OCI-LY7 (cell line): ENCODE data around the gene G2E3. TPM values are rescaled to one million over a fixed set of nuclear protein-coding genes. Genes with fewer than 3 reads are reported as not detected.

Source experiments
- BruUV-seq: library from RNA; stranded (reverse); fragments of 400-500 nt; replicated peaks from 2 replicates; lab custom pipeline; 2021; lab: Mats Ljungman, UMichigan
- CTCF ChIA-PET: fragments of 300-600 bp; sonication (Branson Sonifier 250); formaldehyde crosslinking; loops from one replicate; lab custom pipeline; 2022; ENCODE audit warnings: antibody characterized with exemption; ENCODE audit not compliant: unreplicated experiment; lab: Charles Lee
- POLR2A ChIA-PET: fragments of 300-600 bp; sonication (Branson Sonifier 250); formaldehyde crosslinking; loops from one replicate; lab custom pipeline; 2022; ENCODE audit warnings: antibody characterized with exemption; lab: Charles Lee
- DNase-seq: peaks from one replicate; pipeline ENCODE4 v3.0.0-alpha.2; 2015; ENCODE audit warnings: low spot score
- H2AFZ ChIP-seq: fragments of 200-600 bp; sonication (generic), shearing (Covaris generic); 2 replicates; pipeline ENCODE4 v1.6.1; 2014; ENCODE audit warnings: mild to moderate bottlenecking, antibody characterized with exemption, low read length, moderate library complexity
- H3K27ac ChIP-seq: fragments of 200-600 bp; sonication (generic); 2 replicates; pipeline ENCODE4 v1.5.1; 2014; ENCODE audit warnings: mixed run types, low read depth, mild to moderate bottlenecking, moderate library complexity, low read length, inconsistent platforms; ENCODE audit not compliant: poor library complexity, severe bottlenecking
- H3K36me3 ChIP-seq: fragments of 200-600 bp; sonication (generic); 2 replicates; pipeline ENCODE4 v1.6.1; 2014; ENCODE audit warnings: mild to moderate bottlenecking, antibody characterized with exemption, low read length, moderate library complexity, mixed read lengths; ENCODE audit not compliant: insufficient read depth
- H3K4me1 ChIP-seq: fragments of 200-600 bp; sonication (generic); 2 replicates; pipeline ENCODE4 v1.5.1; 2014; ENCODE audit warnings: mild to moderate bottlenecking, low read length; ENCODE audit not compliant: insufficient read depth, poor library complexity, severe bottlenecking
- H3K4me2 ChIP-seq: fragments of 200-600 bp; sonication (generic); 2 replicates; pipeline ENCODE4 v1.6.1; 2014; ENCODE audit warnings: mild to moderate bottlenecking, low read length
- H3K4me3 ChIP-seq: fragments of 200-600 bp; sonication (generic); 2 replicates; pipeline ENCODE4 v1.5.1; 2014; ENCODE audit warnings: mild to moderate bottlenecking, low read depth, low read length; ENCODE audit not compliant: poor library complexity, severe bottlenecking
- H3K79me2 ChIP-seq: fragments of 200-600 bp; sonication (generic); 2 replicates; pipeline ENCODE4 v1.6.1; 2016; ENCODE audit warnings: low read depth, mild to moderate bottlenecking, low read length, moderate library complexity, mixed read lengths; ENCODE audit not compliant: insufficient read depth
- H3K9me2 ChIP-seq: fragments of 200-600 bp; sonication (generic); 2 replicates; pipeline ENCODE4 v1.6.1; 2016; ENCODE audit warnings: mild to moderate bottlenecking, low read length, mixed read lengths; ENCODE audit not compliant: insufficient read depth
- H3K9me3 ChIP-seq: fragments of 200-600 bp; sonication (generic); 2 replicates; pipeline ENCODE4 v1.6.1; 2014; ENCODE audit warnings: mild to moderate bottlenecking, mixed run types, low read length, mixed read lengths
- H4K20me1 ChIP-seq: fragments of 200-600 bp; sonication (generic); 2 replicates; pipeline ENCODE4 v1.6.1; 2014; ENCODE audit warnings: mild to moderate bottlenecking, antibody characterized with exemption, low read length, moderate library complexity, mixed read lengths; ENCODE audit not compliant: insufficient read depth
- CTCF ChIP-seq: fragments of 200-600 bp; sonication (generic); conservative IDR thresholded peaks from 2 replicates; pipeline ENCODE4 v1.5.1; 2014; ENCODE audit warnings: mild to moderate bottlenecking, antibody characterized with exemption, low read length, moderate library complexity, mixed read lengths
- EZH2phosphoT487 ChIP-seq: fragments of 200-600 bp; sonication (generic); IDR thresholded peaks from 2 replicates; pipeline ENCODE4 v1.6.1; 2018; ENCODE audit warnings: low read depth, borderline replicate concordance, mild to moderate bottlenecking, mixed run types, antibody characterized with exemption, low read length, moderate library complexity, mixed read lengths
- intact Hi-C: fragments of 100-400 bp; cut with micrococcal nuclease; formaldehyde crosslinking; loops from one replicate; pipeline ENCODE4 v1.10.0; 2022; ENCODE audit not compliant: unreplicated experiment
- total RNA-seq, 2 experiments: library from RNA; depleted of rRNA in 1 of 2; stranded (reverse); fragments of >200 nt in 1 of 2; shearing (Covaris generic) in 1 of 2; gene quantifications; 2 replicates each; pipeline ENCODE4 v1.2.3, GENCODE V29; 2014 to 2022

The G2E3 gene
- total RNA-seq, 2 experiments from 2014 or later, result 22.3 to 43.9 TPM

GRCh38 chr14:30584058-30584630, 25.2 kb downstream of the G2E3 start:
- Histone ChIP-seq H3K4me1 (no peaks in the 10 kb centered on the region), H3K4me2 (no peak overlapping the region), H3K36me3 (peaks cover 90% of the 10 kb centered on the region), H3K9me2 (no peaks in the 10 kb centered on the region), H3K9me3 (peaks cover 13% of the 10 kb centered on the region; the same call in 1 of the 2 replicates), H2AFZ (no peak overlapping the region), H3K4me3 (no peak overlapping the region), H3K27ac (no peak overlapping the region), H3K79me2 (peaks cover 95% of the 10 kb centered on the region), H4K20me1 (no peaks in the 10 kb centered on the region)
- CTCF ChIA-PET, result no interaction called here
- BruUV-seq, result no TSS peak
- TF ChIP-seq EZH2phosphoT487 (no peak), CTCF (no peak)
- POLR2A ChIA-PET, result interaction anchor here (0.6 to 2.1 kb wide), 3 partner anchors 13 to 199 kb away, joined by 3 to 7 read pairs (median 4); partner anchors contain the start of gene SCFD1
- no peak for DNase-seq
- intact Hi-C loops, result no loop called here

GRCh38 chr14:30585204-30585603, 26.2 kb downstream of the G2E3 start:
- no peak overlapping the region for H3K4me2 ChIP-seq
- no peaks in the 10 kb centered on the region for H3K4me1 ChIP-seq
- H3K4me3 ChIP-seq, result no peak overlapping the region
- peaks cover 87% of the 10 kb centered on the region for H3K79me2 ChIP-seq
- POLR2A ChIA-PET, result no interaction called here
- peaks cover 13% of the 10 kb centered on the region; the same call in 1 of the 2 replicates for H3K9me3 ChIP-seq
- no TSS peak for BruUV-seq
- no peaks in the 10 kb centered on the region for H4K20me1 ChIP-seq
- H2AFZ ChIP-seq, result no peak overlapping the region
- intact Hi-C loops, result no loop called here
- TF ChIP-seq CTCF (no peak), EZH2phosphoT487 (no peak)
- DNase-seq, result no peak
- CTCF ChIA-PET, result no interaction called here
- no peaks in the 10 kb centered on the region for H3K9me2 ChIP-seq
- H3K27ac ChIP-seq, result no peak overlapping the region
- H3K36me3 ChIP-seq, result peaks cover 92% of the 10 kb centered on the region

GRCh38 chr14:30587141-30587540, 28.2 kb downstream of the G2E3 start:
- Histone ChIP-seq H3K9me2 (no peaks in the 10 kb centered on the region), H3K4me1 (no peaks in the 10 kb centered on the region), H3K27ac (no peak overlapping the region), H4K20me1 (no peaks in the 10 kb centered on the region), H3K36me3 (peaks cover 93% of the 10 kb centered on the region), H2AFZ (no peak overlapping the region), H3K79me2 (peaks cover 75% of the 10 kb centered on the region), H3K9me3 (peaks cover 13% of the 10 kb centered on the region; the same call in 1 of the 2 replicates), H3K4me3 (no peak overlapping the region), H3K4me2 (no peak overlapping the region)
- TF ChIP-seq EZH2phosphoT487 (no peak), CTCF (no peak)
- no peak for DNase-seq
- POLR2A ChIA-PET, result no interaction called here
- no TSS peak for BruUV-seq
- intact Hi-C loops, result no loop called here
- CTCF ChIA-PET, result no interaction called here
